CD14-positive monocyte (primary cell): ENCODE data around the gene PDE4B. TPM values are rescaled to one million over a fixed set of nuclear protein-coding genes. Genes with fewer than 3 reads are reported as not detected.

Experiments used
- DNase-seq, 3 donors: peaks; one replicate each; pipeline ENCODE4 v3.0.0-alpha.2; 2011 to 2022
- H2AFZ ChIP-seq: 2 replicates; pipeline ENCODE4 v1.6.0; 2012; ENCODE audit warnings: mild to moderate bottlenecking, low read depth, low read length, inconsistent platforms; ENCODE audit not compliant: insufficient read depth, poor library complexity, severe bottlenecking
- H3K27ac ChIP-seq, 2 donors: 1 replicate in 1 of 2; 2 replicates in 1 of 2; pipeline ENCODE4 v1.5.1; 2012 to 2013; ENCODE audit warnings: low read length in 2 of 2, control low read depth in 1 of 2, inconsistent platforms in 1 of 2, low read depth in 1 of 2, mild to moderate bottlenecking in 1 of 2
- H3K27me3 ChIP-seq, 2 donors: one replicate each; pipeline versions ENCODE4 v1.6.0 to v1.6.1; 2011 to 2013; ENCODE audit warnings: low read length in 2 of 2; ENCODE audit not compliant: control insufficient read depth in 2 of 2, insufficient read depth in 2 of 2
- H3K36me3 ChIP-seq, 2 donors: replicated peaks in 1 of 2; 1 replicate in 1 of 2; 2 replicates in 1 of 2; pipeline versions ENCODE4 v1.5.1 to v1.6.1; 2012 to 2013; ENCODE audit warnings: low read length in 2 of 2, control low read depth in 1 of 2, inconsistent platforms in 1 of 2, mild to moderate bottlenecking in 1 of 2; ENCODE audit not compliant: insufficient read depth in 2 of 2, control insufficient read depth in 1 of 2
- H3K4me1 ChIP-seq, 2 donors: 1 replicate in 1 of 2; 2 replicates in 1 of 2; pipeline versions ENCODE4 v1.5.1 to v1.6.1; 2012 to 2013; ENCODE audit warnings: low read length in 2 of 2, control low read depth in 1 of 2, inconsistent platforms in 1 of 2, mild to moderate bottlenecking in 1 of 2, moderate library complexity in 1 of 2; ENCODE audit not compliant: insufficient read depth in 2 of 2, control insufficient read depth in 1 of 2
- H3K4me2 ChIP-seq: replicated peaks from 2 replicates; pipeline ENCODE3; 2012; ENCODE audit warnings: low read length, moderate library complexity, mild to moderate bottlenecking; ENCODE audit not compliant: poor library complexity, severe bottlenecking; ENCODE audit errors: extremely low read depth
- H3K4me3 ChIP-seq, 3 experiments: fragments of 200-600 bp in 1 of 3; sonication (generic) in 1 of 3; replicated peaks in 1 of 3; 1 replicate in 2 of 3; 2 replicates in 1 of 3; pipeline ENCODE4 v1.5.1; 2011 to 2013; ENCODE audit warnings: low read length in 3 of 3, mild to moderate bottlenecking in 3 of 3, control low read depth in 2 of 3, low read depth in 2 of 3, inconsistent platforms in 1 of 3, moderate library complexity in 1 of 3
- H3K79me2 ChIP-seq: 2 replicates; pipeline ENCODE4 v1.6.0; 2012; ENCODE audit warnings: mild to moderate bottlenecking, control low read depth, inconsistent platforms, low read length, moderate library complexity; ENCODE audit not compliant: insufficient read depth
- H3K9ac ChIP-seq: 2 replicates; pipeline ENCODE4 v1.6.0; 2017; ENCODE audit warnings: low read length, mild to moderate bottlenecking; ENCODE audit not compliant: insufficient read depth, poor library complexity, severe bottlenecking
- H3K9me3 ChIP-seq, 2 donors: replicated peaks in 1 of 2; 1 replicate in 1 of 2; 2 replicates in 1 of 2; pipeline versions ENCODE4 v1.5.1 to v1.6.1; 2012 to 2013; ENCODE audit warnings: low read length in 2 of 2, control low read depth in 1 of 2; ENCODE audit not compliant: control insufficient read depth in 1 of 2, insufficient read depth in 1 of 2
- H4K20me1 ChIP-seq: 2 replicates; pipeline ENCODE4 v1.6.0; 2012; ENCODE audit warnings: mild to moderate bottlenecking, low read length, control low read depth, moderate library complexity; ENCODE audit not compliant: insufficient read depth
- H3K27ac Mint-ChIP-seq, 7 donors: one replicate each; pipeline ENCODE4 v1.8.0; 2020; ENCODE audit warnings: mild to moderate bottlenecking in 7 of 7, mixed read lengths in 7 of 7, moderate library complexity in 6 of 7, inconsistent platforms in 2 of 7
- H3K27me3 Mint-ChIP-seq, 3 donors: one replicate each; pipeline ENCODE4 v1.8.0; 2021 to 2022; ENCODE audit warnings: low read depth in 3 of 3, mild to moderate bottlenecking in 3 of 3, mixed read lengths in 3 of 3, moderate library complexity in 3 of 3, inconsistent platforms in 1 of 3
- H3K36me3 Mint-ChIP-seq, 2 donors: one replicate each; pipeline ENCODE4 v1.8.0; 2020; ENCODE audit warnings: mixed read lengths in 2 of 2, inconsistent platforms in 1 of 2, mild to moderate bottlenecking in 1 of 2
- H3K4me1 Mint-ChIP-seq: one replicate; pipeline ENCODE4 v1.8.0; 2020; ENCODE audit warnings: mild to moderate bottlenecking, mixed read lengths
- H3K4me3 Mint-ChIP-seq, 2 donors: one replicate each; pipeline ENCODE4 v1.8.0; 2020; ENCODE audit warnings: mild to moderate bottlenecking in 2 of 2, mixed read lengths in 2 of 2, moderate library complexity in 1 of 2
- H3K9me3 Mint-ChIP-seq, 7 donors: one replicate each; pipeline ENCODE4 v1.8.0; 2020 to 2022; ENCODE audit warnings: mixed read lengths in 7 of 7, mild to moderate bottlenecking in 6 of 7, moderate library complexity in 6 of 7, inconsistent platforms in 2 of 7
- CTCF ChIP-seq: fragments of 200-600 bp; IDR thresholded peaks from one replicate; pipeline ENCODE4 v1.8.0; 2022; ENCODE audit warnings: antibody characterized with exemption, mild to moderate bottlenecking
- WGBS: methylation state at CpG from one replicate; pipeline ENCODE4 v1.1.5; 2013; ENCODE audit warnings: missing lambda C conversion rate; ENCODE audit not compliant: insufficient coverage; 5-methylcytosine and 5-hydroxymethylcytosine counted together
- intact Hi-C, 2 donors: fragments of 100-400 bp; cut with micrococcal nuclease; formaldehyde crosslinking; loops; one replicate each; pipeline versions ENCODE4 v1.15.0 to v1.15.1; 2023
- polyA plus RNA-seq, 3 donors: library from polyadenylated mRNA; depleted of rRNA in 1 of 3; unstranded in 2 of 3; stranded (reverse) in 1 of 3; fragments of 300-500 nt in 2 of 3; fragments of >200 nt in 1 of 3; fragmentation: Illumina TruSeq in 2 of 3; gene quantifications; 1 replicate in 2 of 3; 2 replicates in 1 of 3; pipeline ENCODE4 v1.2.3, GENCODE V29; 2012 to 2021

PDE4B gene
- polyA plus RNA-seq, 3 donors: 17.2 to 52.8 (median 25.2) TPM

GRCh38 chr1:65986146-65986545 lies 193.5 kb downstream of the PDE4B start:
- Histone ChIP-seq H3K9me3 (no peaks in the 10 kb centered on the region), H3K27me3 (no peaks in the 10 kb centered on the region), H3K4me1 (no peaks in the 10 kb centered on the region), H3K36me3 (no peaks in the 10 kb centered on the region), H3K27ac (no peak overlapping the region), H3K79me2 (no peaks in the 10 kb centered on the region), H4K20me1 (no peaks in the 10 kb centered on the region), H2AFZ (no peak overlapping the region), H3K9ac (no peak overlapping the region), H3K4me2 (no peak overlapping the region), H3K4me3 (no peak overlapping the region)
- no peak for TF ChIP-seq CTCF
- no peak overlapping the region for H3K27ac Mint-ChIP-seq
- no peaks in the 10 kb centered on the region for H3K36me3 Mint-ChIP-seq
- WGBS: no CpG with 5 or more reads among the region's 1 CpG
- peaks cover 0 to 3% (median 0%) of the 10 kb centered on the region in 7 donors for H3K9me3 Mint-ChIP-seq
- no peak overlapping the region for H3K4me3 Mint-ChIP-seq
- intact Hi-C loops: no loop called here
- H3K27me3 Mint-ChIP-seq: no peaks in the 10 kb centered on the region
- no peak for DNase-seq
- H3K4me1 Mint-ChIP-seq: no peaks in the 10 kb centered on the region

GRCh38 chr1:65990161-65990560 lies 197.5 kb downstream of the PDE4B start:
- H3K4me3 Mint-ChIP-seq: no peak overlapping the region

More at GRCh38 chr1:65990161-65990560, 197.5 kb downstream of the PDE4B start:
- DNase-seq: no peak
- Histone ChIP-seq H4K20me1 (no peaks in the 10 kb centered on the region), H3K9me3 (no peaks in the 10 kb centered on the region), H3K9ac (no peak overlapping the region), H2AFZ (no peak overlapping the region), H3K36me3 (no peaks in the 10 kb centered on the region), H3K4me2 (no peak overlapping the region), H3K4me1 (no peaks in the 10 kb centered on the region), H3K27ac (no peak overlapping the region), H3K4me3 (no peak overlapping the region), H3K27me3 (no peaks in the 10 kb centered on the region), H3K79me2 (no peaks in the 10 kb centered on the region)
- no peaks in the 10 kb centered on the region for H3K4me1 Mint-ChIP-seq
- TF ChIP-seq CTCF: no peak
- H3K27ac Mint-ChIP-seq: no peak overlapping the region
- H3K27me3 Mint-ChIP-seq: no peaks in the 10 kb centered on the region
- H3K9me3 Mint-ChIP-seq: peaks cover 0 to 3% (median 0%) of the 10 kb centered on the region in 7 donors
- intact Hi-C loops: no loop called here
- H3K36me3 Mint-ChIP-seq: no peaks in the 10 kb centered on the region
- WGBS: no CpG with 5 or more reads among the region's 1 CpG
